Measurements from ENCODE around the gene SDCBP2. TPM values are rescaled to one million over a fixed set of nuclear protein-coding genes. Genes with fewer than 3 reads are reported as not detected.
A peak's percentile ranks its signal among the peaks of the same experiment; 100 is the strongest.
"Not testable (repeated sequence)": the region's sequence is repeated elsewhere in the genome, so short reads cannot be mapped to it uniquely, and the experiment has no call there.

Gene SDCBP2
- total and polyA plus RNA-seq, 12 donors: 0.43 to 7.6 (median 2.9) TPM

DNA sequence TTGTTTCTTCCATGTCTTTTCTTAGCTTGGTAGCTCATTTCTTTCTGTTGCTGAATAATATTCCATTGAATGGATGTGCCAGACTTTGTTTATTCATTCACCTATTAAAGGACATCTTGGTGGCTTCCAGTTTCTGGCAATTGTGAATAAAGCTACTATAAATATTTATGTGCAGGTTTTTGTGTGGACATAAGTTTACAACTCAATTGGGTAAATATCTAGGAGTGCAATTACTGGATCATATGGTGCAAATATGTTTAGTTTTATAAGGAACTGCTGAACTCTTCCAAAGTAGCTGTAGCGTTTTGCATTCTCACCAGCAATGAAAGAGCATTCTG lies 16.8 kb upstream of the SDCBP2 start:
- intact Hi-C loops (cut with DNase I): no loop called here
- no peaks in the 10 kb centered on the region for H3K4me1 ChIP-seq (replicated peaks in 1 of 2)
- 92 to 98% (median 96%) methylated on average over 1 of the region's 1 CpG for WGBS, 4 donors
- H3K36me3 ChIP-seq (replicated peaks in 1 of 2): no peaks in the 10 kb centered on the region
- no peak overlapping the region for H3K27ac ChIP-seq
- no peak for DNase-seq
- no peak for TF ChIP-seq POLR2A (IDR thresholded peaks at IDR 0.05)
- TF ChIP-seq, protein P1, sequence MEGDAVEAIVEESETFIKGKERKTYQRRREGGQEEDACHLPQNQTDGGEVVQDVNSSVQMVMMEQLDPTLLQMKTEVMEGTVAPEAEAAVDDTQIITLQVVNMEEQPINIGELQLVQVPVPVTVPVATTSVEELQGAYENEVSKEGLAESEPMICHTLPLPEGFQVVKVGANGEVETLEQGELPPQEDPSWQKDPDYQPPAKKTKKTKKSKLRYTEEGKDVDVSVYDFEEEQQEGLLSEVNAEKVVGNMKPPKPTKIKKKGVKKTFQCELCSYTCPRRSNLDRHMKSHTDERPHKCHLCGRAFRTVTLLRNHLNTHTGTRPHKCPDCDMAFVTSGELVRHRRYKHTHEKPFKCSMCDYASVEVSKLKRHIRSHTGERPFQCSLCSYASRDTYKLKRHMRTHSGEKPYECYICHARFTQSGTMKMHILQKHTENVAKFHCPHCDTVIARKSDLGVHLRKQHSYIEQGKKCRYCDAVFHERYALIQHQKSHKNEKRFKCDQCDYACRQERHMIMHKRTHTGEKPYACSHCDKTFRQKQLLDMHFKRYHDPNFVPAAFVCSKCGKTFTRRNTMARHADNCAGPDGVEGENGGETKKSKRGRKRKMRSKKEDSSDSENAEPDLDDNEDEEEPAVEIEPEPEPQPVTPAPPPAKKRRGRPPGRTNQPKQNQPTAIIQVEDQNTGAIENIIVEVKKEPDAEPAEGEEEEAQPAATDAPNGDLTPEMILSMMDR (IDR thresholded peaks at IDR 0.05): no peak
- no peaks in the 10 kb centered on the region for H3K27me3 ChIP-seq
- H3K4me3 ChIP-seq: no peak overlapping the region
- peaks cover 0 to 8% (median 3%) of the 10 kb centered on the region in 3 donors for H3K9me3 ChIP-seq (replicated peaks in 1 of 3)

DNA sequence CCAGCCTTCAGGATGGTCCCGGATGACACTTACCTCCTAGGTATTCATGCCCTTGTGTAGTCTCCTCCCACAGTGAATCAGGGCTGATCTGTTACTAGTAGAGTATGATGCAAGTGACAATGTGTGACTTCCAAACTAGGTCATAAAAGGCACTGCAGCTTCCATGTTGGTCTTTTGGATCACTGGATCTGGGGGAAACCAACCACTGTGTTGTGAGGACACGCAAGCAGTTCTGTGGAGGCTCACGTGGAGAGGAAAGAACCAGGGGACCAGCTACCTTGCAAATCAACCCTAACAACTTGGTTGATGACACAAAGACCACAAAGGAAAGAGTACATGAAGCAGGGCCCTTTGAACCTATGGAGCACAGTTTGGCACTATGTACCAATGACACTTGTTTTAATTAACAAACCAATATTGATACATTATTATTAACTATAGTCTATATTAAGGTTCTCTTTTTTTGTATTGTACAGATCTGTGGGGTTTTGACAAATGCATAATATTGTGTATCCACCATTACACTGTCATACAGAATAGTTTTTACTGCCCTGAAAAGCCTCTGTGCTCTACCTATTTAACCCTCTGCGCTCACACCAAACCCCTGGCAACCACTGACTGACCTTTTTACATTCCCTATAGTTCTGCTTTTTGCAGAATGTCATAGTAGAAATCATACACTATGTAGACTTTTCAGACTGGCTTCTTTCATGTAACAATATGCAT lies 16.3 kb upstream of the SDCBP2 start:
- H3K36me3 ChIP-seq (replicated peaks in 1 of 2): no peaks in the 10 kb centered on the region
- peaks cover 0 to 6% (median 3%) of the 10 kb centered on the region in 3 donors for H3K9me3 ChIP-seq (replicated peaks in 1 of 3)
- H3K4me1 ChIP-seq (replicated peaks in 1 of 2): no peaks in the 10 kb centered on the region
- H3K27ac ChIP-seq: no peak overlapping the region
- 78 to 94% (median 88%) methylated on average over 4 of the region's 4 CpGs for WGBS, 4 donors
- DNase-seq: no peak
- H3K4me3 ChIP-seq: no peak overlapping the region
- H3K27me3 ChIP-seq: no peaks in the 10 kb centered on the region
- intact Hi-C loops (cut with DNase I): no loop called here
- TF ChIP-seq, protein P1 (IDR thresholded peaks at IDR 0.05): no peak
- TF ChIP-seq POLR2A (IDR thresholded peaks at IDR 0.05): no peak

DNA sequence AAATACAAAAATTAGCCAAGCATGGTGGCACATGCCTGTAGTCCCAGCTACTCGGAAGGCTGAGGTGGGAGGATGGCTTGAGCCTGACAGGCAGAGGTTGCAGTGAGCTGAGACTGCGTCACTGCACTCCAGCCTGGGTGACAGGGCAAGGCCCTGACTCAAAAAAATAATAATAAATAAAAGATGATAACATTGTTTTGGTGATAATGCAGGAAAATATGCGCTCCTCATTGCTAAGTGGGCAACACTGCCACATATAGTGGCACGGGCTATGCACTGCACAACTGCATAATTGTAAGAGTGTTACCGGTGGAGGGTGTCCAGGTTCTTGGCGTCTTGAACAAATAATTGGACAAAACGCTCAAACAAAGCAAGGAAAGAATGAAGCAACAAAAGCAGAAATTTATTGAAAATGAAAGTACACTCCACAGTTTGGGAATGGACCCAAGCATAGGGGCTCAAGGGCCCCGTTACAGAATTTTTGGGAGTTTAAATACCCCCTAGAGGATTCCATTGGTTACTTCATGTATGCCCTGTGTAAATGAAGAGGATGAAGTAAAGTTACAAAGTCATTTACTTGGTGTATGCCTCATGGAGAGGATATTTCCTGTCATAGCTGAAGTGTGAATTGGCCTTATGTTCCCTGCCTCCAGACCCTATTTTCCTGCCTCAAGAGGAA lies 14.6 kb upstream of the SDCBP2 start:
- H3K4me1 ChIP-seq (replicated peaks in 1 of 2); H3K4me3 ChIP-seq; H3K27ac ChIP-seq; H3K9me3 ChIP-seq (replicated peaks in 1 of 3); intact Hi-C loops (cut with DNase I); H3K27me3 ChIP-seq; H3K36me3 ChIP-seq (replicated peaks in 1 of 2): not testable (repeated sequence)
- peak in 1 of 7 donors; percentile 43 for DNase-seq
- 93 to 95% (median 94%) methylated on average over 8 of the region's 8 CpGs for WGBS, 4 donors
- TF ChIP-seq, protein P1 (IDR thresholded peaks at IDR 0.05): peak in 1 of 6 experiments; percentile 9

DNA sequence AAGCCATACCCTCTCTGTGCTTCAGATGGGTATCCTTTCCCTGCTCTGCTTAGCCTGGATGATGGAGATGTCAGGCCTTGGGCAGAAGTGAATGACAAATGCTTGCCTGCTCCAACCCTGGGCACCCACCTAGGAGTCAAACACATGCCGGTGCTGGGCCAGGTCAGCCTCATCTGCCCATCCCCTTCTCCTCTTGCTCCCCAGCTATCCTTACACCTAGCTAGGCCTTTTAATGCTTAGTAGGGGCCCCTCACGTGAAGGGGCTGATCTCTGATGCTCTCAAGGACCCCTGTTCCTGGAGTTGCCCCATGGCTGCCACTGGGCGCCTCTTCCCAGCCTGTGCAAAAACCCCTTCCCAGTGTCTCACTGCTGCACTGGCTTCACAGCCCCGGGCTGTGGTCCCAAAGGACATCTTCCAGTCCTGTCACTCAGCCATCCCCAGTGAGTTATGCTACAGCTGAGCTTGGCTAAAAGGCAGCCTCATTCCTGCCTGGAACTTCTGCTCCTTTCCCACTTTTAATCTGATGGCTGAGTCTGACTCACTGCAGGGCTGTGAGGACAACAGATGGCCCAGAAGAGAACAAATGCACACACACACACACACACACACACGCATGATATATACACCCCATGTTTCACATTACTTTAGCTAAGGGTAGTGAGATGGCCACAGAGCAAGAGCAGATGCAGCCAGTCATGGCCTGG lies 12.8 kb upstream of the SDCBP2 start:
- no peaks in the 10 kb centered on the region for H3K36me3 ChIP-seq (replicated peaks in 1 of 2)
- DNase-seq: peak in 3 of 7 donors; percentile 32 to 51 (median 44)
- H3K9me3 ChIP-seq (replicated peaks in 1 of 3): no peaks in the 10 kb centered on the region
- TF ChIP-seq POLR2A (IDR thresholded peaks at IDR 0.05): no peak
- TF ChIP-seq, protein P1 (IDR thresholded peaks at IDR 0.05): no peak
- WGBS, 4 donors: 77 to 89% (median 79%) methylated on average over 4 to 5 of the region's 5 CpGs
- no peaks in the 10 kb centered on the region for H3K27me3 ChIP-seq
- intact Hi-C loops (cut with DNase I): no loop called here
- no peak overlapping the region for H3K4me3 ChIP-seq
- H3K4me1 ChIP-seq (replicated peaks in 1 of 2): peaks cover 0 to 6% of the 10 kb centered on the region in 2 donors
- H3K27ac ChIP-seq: no peak overlapping the region
